Esophagus muscularis mucosa (tissue), 4 donors: Measurements from ENCODE around the gene KIF18B.

Experiments
- CTCF ChIP-seq, 3 experiments: fragments of 200-600 bp in 2 of 3; fragments of 450-650 bp in 1 of 3; sonication (generic) in 2 of 3; IDR thresholded peaks; one replicate each; pipeline ENCODE4 v1.5.1; 2017 to 2019; ENCODE audit warnings: antibody characterized with exemption in 3 of 3, mild to moderate bottlenecking in 2 of 3, moderate library complexity in 1 of 3
- EP300 ChIP-seq: sonication (generic); formaldehyde crosslinking; IDR thresholded peaks from one replicate; pipeline ENCODE4 v1.6.1; 2017; ENCODE audit warnings: antibody characterized with exemption
- POLR2A ChIP-seq: fragments of 450-650 bp; IDR thresholded peaks from one replicate; pipeline ENCODE4 v1.6.1; 2017; ENCODE audit warnings: antibody characterized with exemption, moderate library complexity, mild to moderate bottlenecking, low read depth

- no peak for TF ChIP-seq EP300
- no peak for TF ChIP-seq CTCF (IDR thresholded peaks at IDR 0.05)
- TF ChIP-seq POLR2A = no peak
These were observed 42.1 kb upstream of the KIF18B start for GRCh38 chr17:44989552-44990138.
